Ascending aorta (tissue), 2 donors: Measurements from ENCODE around the gene NCAPG2. TPM values are rescaled to one million over a fixed set of nuclear protein-coding genes. Genes with fewer than 3 reads are reported as not detected.

Source experiments
- DNase-seq, 2 donors: peaks; one replicate each; pipeline ENCODE4 v3.0.0-alpha.2; 2019; ENCODE audit warnings: low spot score in 2 of 2
- H3K27ac ChIP-seq, 2 donors: fragments of 200-600 bp; sonication (generic); one replicate each; pipeline ENCODE4 v1.5.1; 2016 to 2017; ENCODE audit warnings: mild to moderate bottlenecking in 1 of 2
- H3K27me3 ChIP-seq: fragments of 200-600 bp; sonication (generic); one replicate; pipeline ENCODE4 v1.5.1; 2017
- H3K36me3 ChIP-seq, 2 donors: fragments of 200-600 bp; sonication (generic); one replicate each; pipeline ENCODE4 v1.5.1; 2016
- H3K4me1 ChIP-seq, 2 donors: fragments of 200-600 bp; sonication (generic); one replicate each; pipeline ENCODE4 v1.5.1; 2016 to 2017; ENCODE audit warnings: mild to moderate bottlenecking in 1 of 2
- H3K4me3 ChIP-seq, 2 donors: fragments of 200-600 bp; sonication (generic); one replicate each; pipeline ENCODE4 v1.5.1; 2016 to 2017; ENCODE audit warnings: mild to moderate bottlenecking in 1 of 2
- H3K9me3 ChIP-seq, 2 donors: fragments of 200-600 bp; sonication (generic); one replicate each; pipeline ENCODE4 v1.5.1; 2016
- intact Hi-C: fragments of 100-400 bp; cut with DNase I; formaldehyde crosslinking; loops from one replicate; pipeline ENCODE4 v1.15.1; 2023
- total RNA-seq: library from RNA; depleted of rRNA; stranded (reverse); fragments of >200 nt; gene quantifications from one replicate; pipeline ENCODE4 v1.1.0, GENCODE V29; 2016
- TF ChIP-seq, protein P1 (sequence below), 3 experiments: fragments of 200-600 bp in 2 of 3; fragments of 450-650 bp in 1 of 3; sonication (generic) in 2 of 3; IDR thresholded peaks; one replicate each; pipeline ENCODE4 v1.5.1; 2016 to 2019; ENCODE audit warnings: antibody characterized with exemption in 3 of 3, mild to moderate bottlenecking in 1 of 3, moderate library complexity in 1 of 3

Gene NCAPG2
- total RNA-seq, 1 donor from 2014 or later: 1.6 TPM

GRCh38 chr7:158620839-158621441 lies 83.7 kb downstream of the NCAPG2 start:
- Histone ChIP-seq H3K27ac (no peak overlapping the region), H3K27me3 (no peaks in the 10 kb centered on the region), H3K36me3 (no peaks in the 10 kb centered on the region), H3K9me3 (no peaks in the 10 kb centered on the region), H3K4me1 (no peaks in the 10 kb centered on the region), H3K4me3 (no peak overlapping the region)
- DNase-seq: no peak
- intact Hi-C loops: no loop called here
- TF ChIP-seq, protein P1, sequence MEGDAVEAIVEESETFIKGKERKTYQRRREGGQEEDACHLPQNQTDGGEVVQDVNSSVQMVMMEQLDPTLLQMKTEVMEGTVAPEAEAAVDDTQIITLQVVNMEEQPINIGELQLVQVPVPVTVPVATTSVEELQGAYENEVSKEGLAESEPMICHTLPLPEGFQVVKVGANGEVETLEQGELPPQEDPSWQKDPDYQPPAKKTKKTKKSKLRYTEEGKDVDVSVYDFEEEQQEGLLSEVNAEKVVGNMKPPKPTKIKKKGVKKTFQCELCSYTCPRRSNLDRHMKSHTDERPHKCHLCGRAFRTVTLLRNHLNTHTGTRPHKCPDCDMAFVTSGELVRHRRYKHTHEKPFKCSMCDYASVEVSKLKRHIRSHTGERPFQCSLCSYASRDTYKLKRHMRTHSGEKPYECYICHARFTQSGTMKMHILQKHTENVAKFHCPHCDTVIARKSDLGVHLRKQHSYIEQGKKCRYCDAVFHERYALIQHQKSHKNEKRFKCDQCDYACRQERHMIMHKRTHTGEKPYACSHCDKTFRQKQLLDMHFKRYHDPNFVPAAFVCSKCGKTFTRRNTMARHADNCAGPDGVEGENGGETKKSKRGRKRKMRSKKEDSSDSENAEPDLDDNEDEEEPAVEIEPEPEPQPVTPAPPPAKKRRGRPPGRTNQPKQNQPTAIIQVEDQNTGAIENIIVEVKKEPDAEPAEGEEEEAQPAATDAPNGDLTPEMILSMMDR (IDR thresholded peaks at IDR 0.05): no peak

GRCh38 chr7:158620418-158620817 lies 84.2 kb downstream of the NCAPG2 start:
- Histone ChIP-seq H3K4me3 (no peak overlapping the region), H3K9me3 (no peaks in the 10 kb centered on the region), H3K4me1 (no peaks in the 10 kb centered on the region), H3K36me3 (no peaks in the 10 kb centered on the region), H3K27me3 (no peaks in the 10 kb centered on the region), H3K27ac (no peak overlapping the region)
- no peak for DNase-seq
- TF ChIP-seq, protein P1 (IDR thresholded peaks at IDR 0.05): no peak
- intact Hi-C loops: no loop called here

- Histone ChIP-seq H3K27me3 (no peaks in the 10 kb centered on the region), H3K4me3 (no peak overlapping the region), H3K4me1 (no peaks in the 10 kb centered on the region), H3K36me3 (no peaks in the 10 kb centered on the region), H3K27ac (no peak overlapping the region), H3K9me3 (no peaks in the 10 kb centered on the region)
- DNase-seq: no peak
- intact Hi-C loops: no loop called here
- TF ChIP-seq, protein P1 (IDR thresholded peaks at IDR 0.05): no peak
Observed at GRCh38 chr7:158618745-158619140, 85.9 kb downstream of the NCAPG2 start.

DNA sequence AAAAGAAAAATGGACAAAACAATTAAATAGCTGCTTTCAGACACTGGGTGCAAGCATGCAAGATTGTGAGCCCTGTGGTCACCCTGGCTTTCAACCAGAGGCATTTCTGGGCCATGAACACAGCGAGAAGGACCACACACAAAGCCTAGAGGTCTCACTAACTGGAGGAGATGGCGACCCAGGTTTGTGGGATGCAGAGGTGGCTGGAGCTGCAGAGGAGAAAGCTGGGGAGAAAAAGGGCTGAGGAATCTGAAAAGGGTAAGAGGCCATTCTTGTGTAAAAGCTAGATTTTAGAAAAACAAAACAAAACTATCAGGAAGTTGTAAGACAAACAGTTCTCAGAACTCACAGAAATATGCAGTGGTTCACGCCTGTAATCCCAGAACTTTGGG lies 86.9 kb downstream of the NCAPG2 start:
- TF ChIP-seq, protein P1 (IDR thresholded peaks at IDR 0.05): no peak
- H3K27ac ChIP-seq: no peak overlapping the region
- H3K9me3 ChIP-seq: no peaks in the 10 kb centered on the region
- no peaks in the 10 kb centered on the region for H3K36me3 ChIP-seq
- no peak for DNase-seq
- no peaks in the 10 kb centered on the region for H3K4me1 ChIP-seq
- H3K27me3 ChIP-seq: no peaks in the 10 kb centered on the region
- intact Hi-C loops: no loop called here
- no peak overlapping the region for H3K4me3 ChIP-seq

- TF ChIP-seq, protein P1 (IDR thresholded peaks at IDR 0.05): no peak
- intact Hi-C loops: no loop called here
- H3K27ac ChIP-seq: no peak overlapping the region
- no peaks in the 10 kb centered on the region for H3K36me3 ChIP-seq
- H3K9me3 ChIP-seq: no peaks in the 10 kb centered on the region
- no peaks in the 10 kb centered on the region for H3K27me3 ChIP-seq
- H3K4me3 ChIP-seq: no peak overlapping the region
- no peaks in the 10 kb centered on the region for H3K4me1 ChIP-seq
- no peak for DNase-seq
Observed at GRCh38 chr7:158616050-158616449, 88.6 kb downstream of the NCAPG2 start.

GRCh38 chr7:158614700-158615099 lies 89.9 kb downstream of the NCAPG2 start:
- DNase-seq: no peak
- Histone ChIP-seq H3K36me3 (no peaks in the 10 kb centered on the region), H3K4me1 (no peaks in the 10 kb centered on the region), H3K27ac (no peak overlapping the region), H3K9me3 (no peaks in the 10 kb centered on the region), H3K4me3 (no peak overlapping the region), H3K27me3 (no peaks in the 10 kb centered on the region)
- TF ChIP-seq, protein P1 (IDR thresholded peaks at IDR 0.05): no peak
- intact Hi-C loops: no loop called here
